GM18870 (cell line): ENCODE data around the gene DNAJB11.
"Not testable (repeated sequence)": the region's sequence is repeated elsewhere in the genome, so short reads cannot be mapped to it uniquely, and the experiment has no call there.

ENCODE experiments used
- ATAC-seq: cut with Tn5 transposase; IDR thresholded peaks from one replicate; pipeline ENCODE4 v1.9.1; 2021; ENCODE audit warnings: moderate library complexity; ENCODE audit not compliant: unreplicated experiment

The DNAJB11 gene

DNA sequence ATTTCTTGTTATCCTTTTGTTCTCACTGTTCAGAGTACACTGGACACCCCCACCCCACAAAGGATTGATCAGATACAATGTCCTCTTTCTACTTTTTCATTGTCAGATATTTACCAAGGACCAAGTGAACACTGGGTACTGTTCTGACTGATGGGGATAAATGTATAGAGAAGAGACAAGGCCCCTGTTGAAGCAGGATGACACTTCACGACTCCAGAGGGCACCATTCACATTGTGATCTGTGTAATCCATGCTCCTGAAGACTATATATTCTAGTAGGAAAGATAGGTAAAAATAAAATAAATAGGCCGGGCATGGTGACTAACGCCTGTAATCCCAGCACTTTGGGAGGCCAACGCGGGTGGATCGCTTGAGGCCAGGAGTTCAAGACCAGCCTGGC lies 19.1 kb upstream of the DNAJB11 start:
- ATAC-seq: no peak

DNA sequence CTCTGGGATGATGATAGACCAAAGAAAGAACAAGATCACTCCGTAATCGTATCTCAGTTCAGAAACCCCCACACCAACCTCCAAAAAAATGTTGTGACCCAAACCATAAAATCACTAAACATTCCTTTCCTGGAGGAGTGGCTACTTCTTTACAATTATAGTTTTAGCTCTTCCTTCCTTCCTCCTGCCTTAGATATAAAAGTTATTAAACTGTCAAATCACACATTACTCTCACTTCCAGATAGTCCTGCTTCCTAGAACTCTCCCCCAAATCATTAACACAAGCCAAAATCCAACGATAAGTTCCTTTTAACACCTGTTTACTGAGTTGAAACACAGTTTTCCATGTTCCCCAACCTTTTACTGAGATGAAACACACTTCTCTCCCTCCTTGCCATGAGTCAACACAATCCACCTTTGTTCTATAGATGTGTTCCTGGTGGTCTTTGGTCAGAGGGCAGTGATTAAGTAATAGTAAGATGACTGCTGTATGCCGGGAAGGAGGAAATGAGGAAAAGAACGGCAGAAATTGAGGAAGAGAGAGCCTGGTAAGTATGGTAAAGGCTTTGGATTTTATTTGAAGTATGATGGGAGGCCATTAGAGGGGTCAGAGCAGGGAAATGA lies 18.0 kb upstream of the DNAJB11 start:
- ATAC-seq: no peak

DNA sequence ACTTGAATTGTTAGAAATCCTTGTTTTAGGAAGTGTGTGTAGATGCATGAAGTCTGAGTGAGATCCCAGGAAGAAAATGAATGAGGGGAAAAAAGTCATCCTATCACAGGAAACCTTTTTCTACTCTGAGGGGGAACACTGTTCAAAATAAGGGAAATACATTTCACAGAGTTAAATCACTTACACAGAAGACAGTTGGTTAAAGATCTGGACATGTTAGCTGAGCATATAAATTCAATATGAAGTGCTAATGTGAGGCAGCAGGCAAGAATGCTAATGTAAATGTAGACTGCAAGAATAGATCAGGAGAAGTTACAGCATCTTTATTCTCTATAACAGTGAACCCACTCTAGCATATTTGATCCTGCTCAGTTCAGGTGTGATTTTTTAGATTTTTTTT lies 5.9 kb upstream of the DNAJB11 start:
- ATAC-seq: no peak

DNA sequence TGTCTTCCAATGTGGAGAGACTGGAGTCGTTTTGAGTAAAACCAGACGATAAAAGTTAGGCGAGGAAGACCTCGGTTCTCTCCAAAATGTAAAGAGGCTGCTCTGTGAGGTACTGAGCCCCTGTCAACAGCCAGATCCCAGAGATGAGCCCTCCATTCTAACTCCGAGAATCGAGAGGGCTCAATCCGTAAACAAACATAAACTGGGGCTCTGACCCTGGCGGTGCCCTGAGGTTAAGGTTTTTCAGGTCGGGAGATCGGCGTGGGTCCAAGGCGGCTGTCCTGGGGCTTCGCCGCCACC lies 3.8 kb upstream of the DNAJB11 start:
- ATAC-seq: no peak

DNA sequence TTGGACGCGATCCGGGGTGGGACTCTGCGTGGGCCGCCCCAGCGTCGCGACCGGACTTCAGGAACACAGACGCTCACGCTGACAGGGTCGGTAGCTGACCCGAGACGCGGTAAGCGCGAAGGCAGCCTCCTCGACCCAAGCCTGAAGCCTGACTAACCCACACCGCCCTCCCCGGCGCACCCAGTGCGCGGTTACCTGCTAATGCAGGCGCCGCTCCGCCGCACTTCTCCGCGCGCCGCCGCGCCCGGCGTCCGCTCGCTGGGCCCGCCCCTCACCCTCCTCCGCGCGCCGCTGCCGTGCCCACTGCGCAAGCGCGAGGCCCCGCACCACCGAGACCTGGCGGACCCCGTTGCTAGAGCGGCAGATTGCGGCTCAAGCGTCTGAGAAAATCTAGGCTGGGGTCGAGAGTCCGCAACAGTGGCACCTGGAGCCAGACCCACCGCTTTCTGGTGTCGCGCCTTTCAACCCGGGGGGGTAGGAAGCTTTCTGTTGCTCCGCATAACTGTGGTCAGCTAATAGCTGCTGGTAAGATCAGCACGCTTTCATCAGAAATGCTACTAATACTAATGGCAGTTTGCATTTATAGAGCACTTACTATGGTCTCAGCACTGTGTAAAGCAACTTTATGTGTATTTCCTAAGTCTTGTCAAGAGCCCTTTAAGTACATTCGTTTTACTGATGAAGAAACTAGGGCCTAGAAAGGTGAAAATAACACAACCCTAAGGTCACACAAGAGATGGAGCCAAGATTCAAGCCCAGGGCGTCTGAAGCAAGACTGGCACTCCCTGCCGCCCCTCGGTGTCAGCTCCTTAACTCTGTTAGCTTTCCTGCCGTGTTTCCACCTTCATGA lies 3.2 kb upstream of the DNAJB11 start, which contains the start of gene TBCCD1:
TBCCD1 (minus strand) TSS at position 268 of the 850 bp plus-strand sequence. CDS start 3,010 bp downstream, outside the sequence.
- peak; percentile 28 for ATAC-seq

DNA sequence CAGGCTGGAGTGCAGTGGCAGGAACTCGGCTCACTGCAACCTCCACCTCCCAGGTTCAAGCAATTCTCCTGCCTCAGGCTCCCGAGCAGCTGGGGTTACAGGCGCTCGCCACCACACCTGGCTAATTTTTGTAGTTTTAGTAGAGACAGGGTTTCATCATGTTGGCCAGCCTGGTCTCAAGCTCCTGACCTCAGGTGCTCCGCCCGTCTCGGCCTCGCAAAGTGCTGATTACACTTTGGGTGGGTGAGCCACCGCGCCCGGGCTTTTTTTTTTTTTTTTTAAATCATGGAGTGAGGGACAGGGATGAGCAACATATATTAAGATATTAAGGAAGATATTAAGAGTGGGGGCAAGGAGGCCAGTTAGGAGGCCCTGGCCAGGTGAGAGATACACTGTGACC lies 1.2 kb upstream of the DNAJB11 start:
- not testable (repeated sequence) for ATAC-seq

DNA sequence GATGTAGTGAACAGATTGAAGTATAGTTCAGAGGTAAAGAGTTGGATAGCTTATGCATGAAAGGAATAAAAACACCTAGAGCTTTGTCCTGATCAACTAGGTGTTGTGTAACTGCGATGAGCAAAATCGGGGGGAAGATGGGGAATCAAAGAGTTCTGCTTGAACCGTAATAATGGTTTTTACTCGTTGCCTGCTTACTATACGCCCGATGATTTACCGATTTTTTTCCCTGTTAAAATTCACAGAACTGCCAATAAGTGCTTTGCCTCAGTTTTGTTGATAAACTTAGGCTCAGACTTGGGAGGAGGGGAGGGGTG lies 783 bp upstream of the DNAJB11 start:
- no peak for ATAC-seq

DNA sequence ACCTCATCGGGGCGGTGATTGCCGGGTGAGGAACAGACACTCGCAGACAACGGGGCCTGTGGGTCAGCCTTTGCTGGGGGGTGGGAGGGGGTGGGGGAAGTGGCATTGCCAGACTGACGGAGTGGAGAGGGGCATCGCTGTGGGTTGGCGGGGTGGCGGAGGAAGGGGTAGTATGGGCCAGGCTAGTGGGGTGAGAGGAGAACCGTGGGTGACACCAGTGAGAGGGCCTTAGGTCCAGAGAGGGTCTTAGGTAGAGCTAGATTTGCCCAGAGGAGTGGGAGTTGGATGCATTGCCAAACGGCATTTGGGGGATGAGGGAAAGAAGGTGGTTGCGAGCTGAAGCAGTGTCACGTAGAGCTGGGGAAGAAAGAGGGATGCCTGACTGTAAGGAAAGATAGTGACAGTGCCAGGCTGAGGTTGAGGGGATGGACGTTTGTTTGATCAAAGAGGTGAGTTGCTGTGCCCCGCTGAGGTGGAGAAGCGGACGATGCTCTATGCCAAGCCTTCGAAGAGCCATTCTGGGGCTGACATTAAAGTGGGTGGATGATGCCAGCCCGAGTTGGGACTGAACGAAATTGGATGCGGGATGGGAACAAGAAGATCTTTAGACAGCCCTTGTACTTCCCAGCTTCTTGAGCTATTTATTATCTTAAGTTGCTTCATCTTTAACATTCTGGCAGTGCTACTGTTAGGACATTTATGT lies 572 bp downstream of the DNAJB11 start:
- no peak for ATAC-seq

DNA sequence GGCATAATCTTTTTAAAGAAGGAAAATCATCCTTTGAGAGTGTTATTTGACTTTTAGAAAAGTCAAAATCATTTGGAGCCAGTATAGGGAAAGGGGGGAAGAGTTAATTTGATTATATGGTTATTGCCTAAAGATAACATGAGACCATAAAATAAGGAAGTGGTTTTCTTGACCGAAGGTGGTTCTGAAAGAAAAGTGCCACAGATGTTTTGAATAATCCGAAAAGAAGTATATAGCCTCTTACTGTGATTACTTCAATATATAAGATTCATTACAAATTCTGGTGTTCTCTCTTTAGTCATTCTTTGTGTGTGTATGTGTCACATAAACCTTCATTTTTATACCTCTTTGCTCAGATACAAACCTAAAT lies 1.1 kb downstream of the DNAJB11 start:
- ATAC-seq: no peak

DNA sequence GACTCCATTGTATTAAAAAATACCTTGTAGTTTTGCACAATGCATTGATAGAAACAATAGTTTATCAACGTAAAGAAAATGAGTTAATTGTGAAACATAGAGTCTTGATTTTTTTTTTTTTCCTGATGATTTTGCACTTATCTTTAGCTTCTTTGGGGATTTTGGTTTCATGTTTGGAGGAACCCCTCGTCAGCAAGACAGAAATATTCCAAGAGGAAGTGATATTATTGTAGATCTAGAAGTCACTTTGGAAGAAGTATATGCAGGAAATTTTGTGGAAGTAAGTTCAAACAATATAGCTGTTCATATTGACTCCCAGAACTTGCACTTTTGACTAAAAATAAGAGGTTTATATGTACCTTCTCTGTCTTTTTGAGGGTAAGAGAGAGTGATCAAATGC lies 7.0 kb downstream of the DNAJB11 start:
- no peak for ATAC-seq

DNA sequence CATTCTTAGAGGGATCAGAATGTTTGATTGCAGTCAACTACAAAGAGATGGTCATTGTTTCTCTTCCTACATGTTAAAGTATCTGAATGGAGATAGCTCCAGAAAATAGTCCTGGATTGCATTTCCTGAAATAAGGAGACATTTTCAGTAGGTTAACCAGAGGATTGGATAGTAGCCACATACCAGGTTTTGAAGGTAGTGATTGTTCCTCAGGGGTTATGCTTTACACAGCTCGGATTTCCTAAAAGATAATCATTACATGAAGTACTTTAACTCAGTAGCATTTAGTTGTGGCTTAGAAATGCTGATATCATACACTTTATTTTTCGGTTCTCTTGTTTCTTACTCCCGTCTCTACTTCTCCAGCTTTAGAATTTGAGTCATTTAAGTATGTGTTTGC lies 10.3 kb downstream of the DNAJB11 start:
- no peak for ATAC-seq

DNA sequence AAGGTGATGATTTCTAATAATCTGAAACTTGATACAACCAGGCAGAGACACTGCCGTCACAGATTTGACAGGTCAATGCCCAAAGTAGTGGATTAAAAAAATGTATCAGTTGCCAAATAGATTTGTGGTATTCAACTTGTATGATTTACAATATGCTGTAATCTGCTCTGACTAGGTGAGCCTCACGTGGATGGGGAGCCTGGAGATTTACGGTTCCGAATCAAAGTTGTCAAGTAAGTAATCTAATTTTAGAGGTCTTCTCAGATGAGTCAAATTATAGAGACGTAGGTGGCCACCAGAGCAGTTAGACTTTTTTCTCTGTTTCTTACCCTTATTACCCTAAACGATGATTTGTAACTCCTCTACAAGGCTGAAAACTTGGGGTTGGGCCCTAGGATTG lies 12.0 kb downstream of the DNAJB11 start:
- no peak for ATAC-seq

DNA sequence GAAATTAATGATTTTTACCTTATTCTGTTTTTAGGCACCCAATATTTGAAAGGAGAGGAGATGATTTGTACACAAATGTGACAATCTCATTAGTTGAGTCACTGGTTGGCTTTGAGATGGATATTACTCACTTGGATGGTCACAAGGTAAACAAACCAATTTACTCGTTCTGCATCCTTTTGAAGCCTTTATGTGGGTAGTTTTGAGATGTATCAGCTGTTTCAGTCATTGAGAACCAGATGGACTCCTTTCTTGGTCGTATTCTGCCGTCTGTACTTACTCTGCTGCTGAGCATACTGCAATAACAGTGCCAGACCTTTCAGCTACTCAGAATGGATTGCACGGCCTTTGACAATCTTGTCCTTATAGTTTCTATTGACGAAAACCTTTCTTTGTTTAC lies 13.3 kb downstream of the DNAJB11 start:
- no peak for ATAC-seq

DNA sequence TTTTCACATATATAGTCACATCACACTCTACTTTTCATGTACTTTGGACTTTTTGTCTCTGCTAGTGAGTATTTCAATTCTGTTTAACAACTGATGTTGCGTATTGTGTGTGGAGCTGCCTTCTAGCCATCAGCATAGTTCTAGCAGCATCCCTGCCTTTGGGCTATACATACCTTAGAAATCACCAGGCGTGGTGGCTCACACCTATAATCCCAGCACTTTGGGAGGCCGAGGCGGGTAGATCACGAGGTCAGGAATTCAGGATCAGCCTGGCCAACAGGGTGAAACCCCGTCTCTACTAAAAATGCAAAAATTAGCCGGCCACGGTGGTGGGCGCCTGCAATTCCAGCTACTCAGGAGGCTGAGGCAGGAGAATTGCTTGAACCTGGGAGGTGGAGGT lies 15.7 kb downstream of the DNAJB11 start:
- ATAC-seq: not testable (repeated sequence)

DNA sequence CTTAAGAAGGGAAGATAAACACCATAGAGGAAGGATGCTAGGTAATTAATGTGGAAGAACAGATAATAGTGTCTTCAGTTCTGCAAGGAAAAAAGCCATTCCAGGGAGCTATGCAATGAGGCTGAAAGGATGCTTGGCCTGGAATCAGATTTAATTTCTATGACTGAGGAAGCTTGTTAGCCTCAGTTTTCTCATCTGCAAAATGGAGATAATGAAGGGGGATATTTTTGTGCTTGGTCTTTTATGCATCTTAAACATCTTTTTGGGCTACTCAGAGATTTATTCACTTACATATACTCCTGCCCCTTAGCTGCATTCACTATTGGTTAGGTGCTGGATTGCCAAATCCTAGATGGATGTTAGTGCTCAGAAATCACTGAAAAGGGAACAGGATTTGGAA lies 16.7 kb downstream of the DNAJB11 start:
- ATAC-seq: no peak

DNA sequence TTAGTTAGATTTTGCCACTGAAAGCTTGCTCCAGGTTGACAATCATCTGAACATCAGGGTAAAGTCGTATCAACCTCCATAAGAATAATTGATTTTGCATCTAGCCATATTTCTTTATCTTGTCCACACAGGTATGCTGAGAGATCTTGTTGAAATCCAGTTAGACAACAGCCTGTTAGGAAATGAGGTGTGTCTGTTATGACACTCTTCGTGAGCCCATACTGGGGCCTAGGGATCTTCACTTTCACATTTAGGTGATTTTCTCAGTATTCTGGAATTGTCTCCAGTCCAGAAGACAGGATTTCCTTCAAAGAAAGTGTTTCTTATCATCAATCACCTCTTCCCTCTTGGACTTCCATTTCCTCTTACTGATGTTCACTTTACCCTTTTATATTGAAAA lies 18.1 kb downstream of the DNAJB11 start:
- ATAC-seq: no peak

DNA sequence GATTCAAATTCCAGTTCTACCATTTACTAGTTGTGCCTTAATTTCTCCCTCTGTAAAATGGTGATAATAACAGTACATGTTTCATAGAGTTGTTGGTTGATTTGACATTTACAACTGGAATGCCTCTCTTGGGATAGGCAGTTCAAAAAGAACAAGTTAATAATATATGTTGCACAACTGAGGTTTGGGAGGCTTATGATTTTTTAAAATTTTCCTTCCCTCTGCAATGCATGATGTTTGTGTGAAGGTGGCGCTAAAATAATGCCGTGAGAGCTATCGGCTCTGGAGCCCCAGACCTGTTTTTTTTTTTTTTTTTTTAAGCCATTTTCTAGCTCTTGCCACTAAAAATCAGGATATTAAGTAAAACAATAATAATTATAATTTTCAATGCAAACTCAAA lies 18.6 kb downstream of the DNAJB11 start:
- no peak for ATAC-seq

DNA sequence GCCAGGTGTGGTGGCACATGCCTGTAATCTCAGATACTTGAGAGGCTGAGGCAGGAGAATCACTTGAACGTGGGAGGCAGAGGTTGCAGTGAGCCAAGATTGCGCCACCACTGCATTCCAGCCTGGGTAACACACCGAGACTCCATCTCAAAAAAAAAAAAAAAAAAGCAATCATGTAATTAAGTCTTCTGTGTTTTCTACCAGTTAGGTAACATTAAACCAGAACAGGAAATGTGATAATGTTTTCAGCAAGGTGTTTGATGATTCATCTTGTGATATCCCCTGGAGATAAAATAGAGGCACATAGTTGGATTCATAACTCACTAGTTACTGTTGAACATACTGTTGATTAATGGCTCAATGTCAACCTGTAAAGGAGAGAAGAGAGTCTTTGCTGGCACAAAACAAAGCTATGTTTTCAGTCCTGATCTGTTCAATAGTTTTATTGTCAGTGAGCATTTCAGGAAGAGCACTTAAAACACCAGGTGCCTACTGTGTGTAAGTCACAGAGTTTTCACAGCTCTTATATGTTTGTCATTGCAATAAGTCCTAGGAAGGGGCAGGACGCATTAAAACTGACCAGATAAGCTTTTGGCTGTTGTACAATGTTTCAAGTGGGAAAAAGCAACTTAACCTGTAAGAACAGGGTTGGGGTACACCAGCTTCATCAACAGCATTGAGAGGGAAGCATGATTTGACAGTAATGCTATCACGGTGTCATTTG lies 19.5 kb downstream of the DNAJB11 start:
- no peak for ATAC-seq

DNA sequence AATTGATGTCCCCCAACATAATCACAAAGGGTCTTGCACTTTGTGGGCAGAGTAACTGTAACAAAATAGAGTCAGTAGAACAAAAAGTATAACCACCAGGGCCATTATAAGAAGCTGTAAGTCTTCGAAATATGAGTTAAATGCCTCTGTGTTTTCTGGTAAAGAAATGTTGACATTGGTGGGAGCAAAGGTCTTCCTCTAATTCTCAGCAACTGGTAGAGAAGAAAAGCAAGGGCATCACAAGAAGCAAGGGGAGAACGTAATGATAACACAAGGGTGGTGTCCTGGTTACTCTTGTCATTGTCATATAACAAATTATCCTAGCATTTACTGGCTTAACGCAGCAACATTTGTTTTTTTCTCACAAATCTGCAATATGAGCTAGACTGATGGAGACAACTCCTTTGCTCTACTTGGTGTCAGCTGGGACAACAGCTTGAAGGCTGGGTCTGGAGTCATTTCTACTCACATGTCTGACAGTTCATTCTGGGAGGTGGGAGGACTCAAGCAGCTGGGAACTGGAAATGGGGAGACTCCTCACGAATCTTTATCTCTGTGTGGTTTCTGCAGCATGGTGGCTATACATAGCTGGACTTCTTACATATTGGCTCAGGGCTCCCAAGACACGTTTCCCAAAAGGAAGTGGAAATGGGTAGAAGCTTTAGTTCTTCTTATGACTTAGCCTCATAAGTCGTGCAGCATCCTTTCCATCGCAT lies 20.2 kb downstream of the DNAJB11 start:
- ATAC-seq: no peak

DNA sequence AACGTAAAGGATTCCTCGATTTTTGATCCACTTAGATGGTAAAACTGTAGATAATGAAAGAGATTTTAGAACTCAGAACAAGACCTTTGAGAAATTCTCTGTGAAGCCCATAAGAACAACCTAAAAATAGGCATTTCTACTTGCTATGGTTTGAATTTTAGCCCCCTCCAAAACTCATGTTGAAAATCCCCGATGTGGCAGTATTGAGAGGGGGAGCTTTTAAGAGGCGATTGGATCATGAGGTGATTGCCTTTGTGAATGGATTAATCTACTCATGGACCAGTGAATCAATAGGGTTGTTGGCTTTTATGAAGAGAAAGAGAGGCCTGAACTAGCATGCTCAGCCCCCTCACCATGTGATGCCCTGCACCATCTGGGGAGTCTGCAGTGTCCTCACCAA lies 22.2 kb downstream of the DNAJB11 start:
- ATAC-seq: no peak

DNA sequence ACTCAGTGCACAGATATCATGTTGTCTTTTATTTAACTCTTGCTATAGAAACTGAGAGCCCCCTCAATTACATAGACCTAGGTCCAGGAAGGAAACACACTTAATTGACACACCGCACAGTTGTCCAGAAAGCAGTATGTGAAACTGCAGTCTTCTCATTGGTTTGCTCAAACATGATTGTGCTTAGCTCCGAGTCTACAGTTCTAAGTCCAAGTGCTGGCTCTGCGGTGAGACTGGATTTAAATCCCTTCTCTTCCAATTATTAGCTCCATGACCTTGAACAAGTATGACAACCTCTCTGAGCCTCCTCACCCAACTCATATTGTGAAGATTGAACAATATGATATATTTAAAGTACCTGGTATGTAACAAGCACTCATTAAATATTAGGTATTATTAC lies 23.3 kb downstream of the DNAJB11 start:
- ATAC-seq: no peak
